ENCODE measurements around the gene PSMG4. TPM values are rescaled to one million over a fixed set of nuclear protein-coding genes. Genes with fewer than 3 reads are reported as not detected.

PSMG4 gene
- total RNA-seq, 1 donor from 2014 or later = 9.7 TPM

DNA sequence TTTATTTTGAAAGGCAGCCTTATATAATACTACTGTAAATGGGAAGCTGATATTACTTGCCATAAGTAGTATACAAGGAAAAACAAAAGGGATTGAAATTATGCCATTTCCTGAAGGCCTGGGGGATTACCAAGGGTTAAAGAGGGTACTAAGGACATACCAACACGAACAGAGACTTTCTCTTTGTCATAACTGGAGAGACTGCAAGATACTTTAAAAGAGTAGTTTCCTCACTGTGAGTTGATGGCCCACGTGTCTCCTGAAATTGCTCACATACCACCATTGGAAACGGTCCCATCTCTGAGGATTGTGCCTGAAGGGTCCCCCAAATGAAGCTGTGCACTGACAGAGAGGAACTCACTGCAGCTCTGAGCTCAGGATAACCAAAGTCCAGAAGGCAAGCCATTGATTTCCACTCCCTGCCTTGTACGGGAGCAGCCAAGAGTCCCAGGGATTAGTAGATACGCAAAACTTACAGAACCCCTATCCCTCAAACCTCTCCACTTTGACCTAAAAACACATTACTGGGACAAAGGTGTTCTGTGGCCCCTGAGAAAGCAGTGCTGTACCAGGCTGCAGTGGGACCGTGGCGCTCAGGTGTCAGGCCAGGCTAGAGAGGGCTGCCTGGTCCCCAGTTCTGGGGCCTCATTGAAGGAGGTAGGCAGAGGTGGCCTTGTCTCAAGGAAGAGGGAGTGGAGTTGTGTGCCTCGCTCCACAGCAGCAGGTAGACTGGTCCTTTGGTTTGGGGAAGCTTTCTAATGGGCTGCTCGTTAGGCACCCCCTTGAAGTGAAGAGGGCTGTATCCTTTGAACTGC, 15.2 kb downstream of the PSMG4 start:
- DNase-seq (ENCODE audit: low spot score) = no peak
- Mint-ChIP-seq H3K27me3 (ENCODE audit: unreplicated experiment) (peaks cover 11% of the 10 kb centered on the region), H3K36me3 (ENCODE audit: low read depth, unreplicated experiment) (peaks cover 39% of the 10 kb centered on the region), H3K4me3 (ENCODE audit: unreplicated experiment) (peak overlapping the region; percentile 69), H3K9me3 (ENCODE audit: unreplicated experiment) (no peaks in the 10 kb centered on the region), H3K27ac (ENCODE audit: unreplicated experiment) (no peak overlapping the region), H3K4me1 (ENCODE audit: unreplicated experiment) (no peaks in the 10 kb centered on the region)
- no peak for TF ChIP-seq CTCF (IDR thresholded peaks at IDR 0.05; ENCODE audit: unreplicated experiment)

DNA sequence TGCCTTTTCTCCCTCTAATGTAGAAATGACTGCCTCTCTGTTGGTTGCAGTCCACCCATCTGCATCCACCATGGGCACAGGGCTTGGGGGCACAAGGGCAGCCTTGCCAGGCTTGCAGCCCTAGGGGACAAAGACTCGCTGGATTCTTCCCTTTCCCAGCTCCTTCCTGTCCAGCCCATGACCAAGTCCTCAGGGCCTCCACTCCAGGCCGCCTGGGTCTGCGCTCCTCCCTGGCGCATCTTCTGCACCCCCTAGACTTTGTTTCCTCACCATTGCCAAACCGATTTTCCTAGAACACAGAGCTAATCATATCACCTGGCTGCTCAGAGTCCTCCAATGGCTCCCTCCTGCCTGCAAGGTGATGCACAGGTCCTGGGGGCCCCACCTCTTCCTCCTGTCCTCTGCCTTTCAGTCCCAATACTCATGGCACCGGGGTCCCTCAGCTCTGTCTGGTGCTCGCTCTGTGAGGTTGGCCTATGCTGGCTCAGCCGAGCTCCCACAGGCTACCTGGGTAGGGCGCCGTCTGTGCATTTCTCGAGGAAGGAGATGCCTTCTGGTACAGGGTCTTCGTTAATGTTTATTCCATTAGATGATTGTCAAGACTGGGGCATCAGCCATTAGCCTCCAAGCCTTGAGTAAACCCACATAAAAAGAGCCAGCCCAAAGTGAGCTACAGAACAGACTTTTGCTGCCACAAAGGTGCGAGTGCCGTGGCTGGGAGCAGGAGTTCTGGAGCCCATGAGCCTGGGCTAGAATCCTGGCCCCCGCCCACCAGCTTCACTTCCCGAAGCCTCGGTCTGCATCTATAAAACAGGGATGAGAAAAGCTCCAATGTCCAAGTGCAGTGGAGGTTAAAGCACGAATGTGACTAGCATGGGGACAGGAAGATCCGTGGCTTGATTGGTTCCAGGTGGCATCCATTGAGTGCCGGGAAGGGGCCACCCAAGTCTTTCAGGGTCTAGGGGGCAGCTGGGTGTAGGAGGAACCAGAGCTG, 17.7 kb downstream of the PSMG4 start:
- no peak for TF ChIP-seq CTCF (IDR thresholded peaks at IDR 0.05; ENCODE audit: unreplicated experiment)
- Mint-ChIP-seq H3K27me3 (ENCODE audit: unreplicated experiment) (peaks cover 8% of the 10 kb centered on the region), H3K4me3 (ENCODE audit: unreplicated experiment) (no peak overlapping the region), H3K27ac (ENCODE audit: unreplicated experiment) (no peak overlapping the region), H3K9me3 (ENCODE audit: unreplicated experiment) (no peaks in the 10 kb centered on the region), H3K36me3 (ENCODE audit: low read depth, unreplicated experiment) (peaks cover 18% of the 10 kb centered on the region), H3K4me1 (ENCODE audit: unreplicated experiment) (peaks cover 5% of the 10 kb centered on the region)
- no peak for DNase-seq (ENCODE audit: low spot score)

DNA sequence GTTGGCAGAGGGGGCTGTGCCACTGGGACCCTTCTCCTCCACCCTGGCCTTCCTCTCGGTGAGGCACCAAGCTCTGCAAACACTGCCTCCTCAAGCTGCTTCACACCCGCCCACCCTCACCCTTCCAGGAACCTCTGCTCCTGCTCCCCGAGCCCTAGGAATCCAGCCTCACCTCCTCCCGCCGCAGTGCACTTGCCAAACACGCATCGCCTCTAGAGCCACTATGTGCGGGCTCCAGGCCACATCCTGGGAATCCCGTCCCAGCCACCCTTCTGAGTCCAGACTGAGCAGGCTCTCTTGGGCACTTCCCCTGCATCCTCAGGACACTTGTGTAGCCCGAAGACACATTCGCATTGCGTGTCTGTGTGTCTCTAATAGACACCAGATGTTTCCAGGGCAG, 18.5 kb downstream of the PSMG4 start:
- no peak overlapping the region for H3K4me3 Mint-ChIP-seq (ENCODE audit: unreplicated experiment)

DNA sequence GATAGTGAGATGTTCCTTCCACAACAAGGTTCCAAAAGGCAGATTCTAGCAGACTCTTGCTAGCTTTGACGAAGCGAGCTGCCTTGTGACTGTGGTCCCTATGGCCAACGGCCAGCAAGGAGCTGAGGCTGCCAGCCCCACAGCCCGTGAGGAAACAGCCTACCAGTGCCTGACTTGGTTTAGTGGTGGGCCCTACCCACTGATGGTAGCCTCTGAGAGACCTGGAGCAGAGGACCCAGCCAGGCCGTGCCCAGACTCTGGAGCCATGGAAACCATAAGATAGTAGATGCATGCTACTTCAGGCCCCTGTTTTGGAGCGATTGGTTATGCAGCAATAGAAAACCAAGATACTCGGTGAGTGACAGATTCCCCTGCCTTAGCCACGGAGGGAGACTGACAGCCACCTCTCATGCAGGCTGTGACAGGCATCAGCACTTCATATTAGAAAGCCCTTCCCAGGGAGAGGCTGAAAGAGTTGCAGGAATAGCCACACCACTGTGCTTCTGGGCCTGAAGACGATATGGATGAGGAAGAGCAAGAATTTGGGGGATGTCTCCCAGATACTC, 19.2 kb downstream of the PSMG4 start:
- H3K27ac Mint-ChIP-seq (ENCODE audit: unreplicated experiment) = no peak overlapping the region
- peaks cover 8% of the 10 kb centered on the region for H3K27me3 Mint-ChIP-seq (ENCODE audit: unreplicated experiment)

More for the DNA sequence above, 18.5 kb downstream of the PSMG4 start:
- DNase-seq (ENCODE audit: low spot score) = no peak
- H3K36me3 Mint-ChIP-seq (ENCODE audit: low read depth, unreplicated experiment) = peaks cover 10% of the 10 kb centered on the region
- no peaks in the 10 kb centered on the region for H3K9me3 Mint-ChIP-seq (ENCODE audit: unreplicated experiment)
- H3K27me3 Mint-ChIP-seq (ENCODE audit: unreplicated experiment) = peaks cover 8% of the 10 kb centered on the region
- TF ChIP-seq CTCF (IDR thresholded peaks at IDR 0.05; ENCODE audit: unreplicated experiment) = no peak
- H3K4me1 Mint-ChIP-seq (ENCODE audit: unreplicated experiment) = peaks cover 13% of the 10 kb centered on the region
- H3K27ac Mint-ChIP-seq (ENCODE audit: unreplicated experiment) = no peak overlapping the region

More for the DNA sequence above, 19.2 kb downstream of the PSMG4 start:
- DNase-seq (ENCODE audit: low spot score) = no peak
- H3K4me3 Mint-ChIP-seq (ENCODE audit: unreplicated experiment) = no peak overlapping the region
- H3K36me3 Mint-ChIP-seq (ENCODE audit: low read depth, unreplicated experiment) = peaks cover 10% of the 10 kb centered on the region
- no peak for TF ChIP-seq CTCF (IDR thresholded peaks at IDR 0.05; ENCODE audit: unreplicated experiment)
- H3K4me1 Mint-ChIP-seq (ENCODE audit: unreplicated experiment) = peaks cover 13% of the 10 kb centered on the region
- no peaks in the 10 kb centered on the region for H3K9me3 Mint-ChIP-seq (ENCODE audit: unreplicated experiment)

Data from endothelial cell (in vitro differentiated cells).